HG03066 (cell line): Measurements from ENCODE around the gene SMYD2.
A peak's percentile ranks its signal among the peaks of the same experiment; 100 is the strongest.

ENCODE experiments used
- ATAC-seq: cut with Tn5 transposase; IDR thresholded peaks from one replicate; pipeline ENCODE4 v1.9.1; 2021; ENCODE audit warnings: low read depth; ENCODE audit not compliant: unreplicated experiment

Gene SMYD2

GRCh38 chr1:214281021-214281719 is at the start of gene SMYD2:
Gene SMYD2 (plus strand): TSS chr1:214281159. CDS start chr1:214281255, 96 bp downstream.
- ATAC-seq: peak; percentile 65

DNA sequence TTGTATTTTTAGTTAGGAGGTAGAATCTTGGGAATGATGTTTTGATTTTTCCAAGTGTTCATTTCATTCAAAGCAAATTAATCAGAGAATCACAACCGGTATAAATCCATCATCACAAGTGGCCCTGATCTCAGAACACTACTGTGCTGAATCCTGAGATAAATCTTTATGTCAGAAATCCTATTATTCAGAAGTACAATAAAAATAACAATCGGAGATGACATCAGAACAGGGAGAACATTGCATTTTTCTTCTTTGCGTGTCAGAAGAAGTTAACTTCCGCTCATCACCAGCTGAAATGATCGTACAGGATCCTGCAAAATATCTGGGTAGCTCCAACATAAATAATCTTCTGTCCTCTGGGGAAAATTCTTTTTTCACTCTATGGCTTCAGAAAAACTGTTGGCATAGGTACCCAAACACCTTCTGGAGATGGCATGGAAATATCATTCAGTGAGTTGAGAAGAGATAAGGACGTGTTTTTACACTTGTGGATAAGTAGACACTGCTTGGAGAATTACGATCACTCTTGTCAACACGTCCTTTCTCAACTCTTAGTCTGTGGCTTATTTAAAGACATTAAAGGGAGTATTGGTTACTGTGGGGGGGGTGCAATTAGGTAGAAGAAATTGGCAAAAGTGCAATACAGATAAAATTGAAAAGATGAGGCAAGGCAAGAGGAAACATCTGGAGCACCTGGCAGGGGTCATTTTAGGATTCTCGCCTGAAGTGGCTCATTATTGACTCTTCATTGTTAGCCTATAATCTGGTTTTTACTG is 46.9 kb upstream of the SMYD2 start:
- no peak for ATAC-seq

- no peak for ATAC-seq
Measured at GRCh38 chr1:214234635-214235025, 46.3 kb upstream of the SMYD2 start.

- ATAC-seq: no peak
Measured at GRCh38 chr1:214236477-214236876, 44.5 kb upstream of the SMYD2 start.

- ATAC-seq: no peak
Measured at GRCh38 chr1:214241060-214241459, 39.9 kb upstream of the SMYD2 start.

- no peak for ATAC-seq
Measured at GRCh38 chr1:214244252-214244651, 36.7 kb upstream of the SMYD2 start.

- ATAC-seq: no peak
Measured at GRCh38 chr1:214244841-214245240, 36.1 kb upstream of the SMYD2 start.

DNA sequence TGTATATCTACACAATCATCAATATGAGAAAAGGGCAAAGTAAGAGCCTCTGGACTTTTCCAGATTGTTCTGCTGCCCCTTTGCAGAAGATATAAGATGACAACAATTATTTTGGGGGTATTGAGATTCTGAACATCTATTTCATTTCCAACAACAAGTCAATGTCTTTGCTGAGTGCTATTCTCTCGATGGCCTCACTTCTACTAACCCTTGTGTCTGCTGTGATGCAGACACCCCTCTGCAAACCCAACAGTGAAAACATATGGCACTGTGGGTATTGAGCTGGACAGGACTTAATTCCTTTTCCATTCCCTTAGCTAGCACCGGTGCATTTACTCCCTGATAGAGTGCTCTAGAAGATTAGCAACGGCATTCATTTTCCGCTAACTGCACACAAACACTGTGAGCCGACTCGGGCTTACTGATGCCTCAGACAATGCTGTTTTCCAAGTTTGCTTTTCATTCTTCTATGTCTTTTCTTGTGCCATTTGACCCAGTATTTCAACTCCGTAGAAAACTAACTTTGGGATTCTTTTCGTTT is 33.4 kb upstream of the SMYD2 start:
- ATAC-seq: no peak

GRCh38 chr1:214248311-214249085 is 32.5 kb upstream of the SMYD2 start:
- ATAC-seq: no peak

DNA sequence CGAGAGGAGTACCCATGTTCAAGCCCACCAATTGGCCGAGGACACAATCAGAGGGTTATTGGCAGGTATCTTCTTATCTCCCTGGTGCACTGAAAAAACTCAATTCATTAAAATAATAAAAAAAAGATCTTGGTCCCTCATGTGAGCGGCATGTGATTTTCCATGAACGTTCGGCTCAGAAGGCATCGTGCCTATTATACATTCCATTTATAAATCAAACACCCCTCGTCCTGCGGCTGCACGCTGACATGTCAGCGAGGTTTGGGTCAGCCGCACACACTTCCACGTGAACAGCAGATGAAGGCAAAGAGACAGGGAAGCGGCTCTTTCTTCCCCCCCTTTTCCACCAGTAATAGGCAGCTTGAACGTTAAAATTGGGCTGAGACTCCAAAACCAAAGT is 31.3 kb upstream of the SMYD2 start:
- ATAC-seq: no peak

- no peak for ATAC-seq
Measured at GRCh38 chr1:214251354-214251753, 29.6 kb upstream of the SMYD2 start.

- ATAC-seq: no peak
Measured at GRCh38 chr1:214255509-214255908, 25.4 kb upstream of the SMYD2 start.

GRCh38 chr1:214259353-214259977 is 21.5 kb upstream of the SMYD2 start:
- ATAC-seq: no peak

GRCh38 chr1:214260561-214261205 is 20.3 kb upstream of the SMYD2 start:
- no peak for ATAC-seq

GRCh38 chr1:214261206-214262123 is 19.5 kb upstream of the SMYD2 start:
- peak; percentile 92 for ATAC-seq

GRCh38 chr1:214264196-214264595 is 16.8 kb upstream of the SMYD2 start:
- no peak for ATAC-seq

DNA sequence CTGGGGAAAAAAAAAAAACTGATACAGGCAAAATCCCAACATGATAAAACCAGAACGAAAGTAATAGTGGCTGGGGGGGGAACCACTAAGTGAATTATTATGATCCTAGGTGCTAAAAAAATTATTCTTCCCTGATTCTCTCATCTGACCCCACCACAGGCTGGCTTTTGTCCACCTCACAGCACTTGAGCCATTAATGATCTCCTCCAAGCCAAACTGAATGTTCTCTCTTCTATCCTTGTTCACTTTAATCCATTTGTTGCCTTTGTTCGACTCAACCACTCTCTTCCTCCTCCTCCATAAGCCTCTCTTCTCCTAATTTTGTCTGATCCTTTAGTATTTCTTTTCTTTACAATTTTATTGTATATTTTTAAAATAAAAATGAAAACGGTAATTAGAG is 16.0 kb upstream of the SMYD2 start:
- ATAC-seq: no peak

DNA sequence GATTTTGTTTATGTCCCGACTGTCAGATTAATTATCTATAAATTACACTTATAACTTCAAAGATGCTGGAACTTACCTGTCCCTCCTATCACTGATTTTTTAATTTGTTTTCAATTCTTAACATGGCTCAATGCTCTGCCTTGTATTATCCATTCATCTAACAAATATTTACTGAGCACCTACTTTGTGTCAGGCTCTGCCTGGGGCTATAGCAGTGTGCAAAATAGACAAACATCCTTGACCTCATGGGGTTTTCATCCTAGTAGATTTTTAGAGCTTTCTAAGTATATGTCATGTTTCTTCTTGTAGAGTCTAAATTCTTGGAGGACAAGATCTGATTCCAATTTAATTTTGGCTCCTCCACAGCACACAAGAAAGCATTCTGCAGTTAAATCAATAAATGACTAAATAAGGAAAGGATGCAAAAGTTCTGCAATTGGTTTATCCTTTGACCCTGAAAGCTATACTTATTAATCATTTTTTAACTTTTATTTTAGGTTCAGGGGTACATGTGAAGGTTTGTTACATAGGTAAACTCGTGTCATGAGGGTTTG is 10.8 kb upstream of the SMYD2 start:
- no peak for ATAC-seq
